GM23338 (cell line): ENCODE measurements around the gene TTLL6. TPM values are rescaled to one million over a fixed set of nuclear protein-coding genes. Genes with fewer than 3 reads are reported as not detected.

Experiments
- ATAC-seq: fragments of 200-7000 bp; cut with Tn5 transposase; 3 replicates; pipeline ENCODE4 v1.9.1; 2020
- DNase-seq: peaks from one replicate; pipeline ENCODE4 v3.0.0-alpha.2; 2015; ENCODE audit warnings: low spot score
- H2AFZ ChIP-seq: fragments of 200-600 bp; sonication (generic); 2 replicates; pipeline ENCODE4 v1.8.0; 2016; ENCODE audit warnings: antibody characterized with exemption, mild to moderate bottlenecking, moderate library complexity
- H3F3A ChIP-seq: fragments of 200-600 bp; sonication (generic); replicated peaks from 2 replicates; pipeline ENCODE4 v1.8.0; 2017; ENCODE audit warnings: antibody characterized with exemption, mixed run types, low read depth
- H3K27ac ChIP-seq: fragments of 200-600 bp; sonication (generic); 2 replicates; pipeline ENCODE4 v1.6.1; 2016; ENCODE audit warnings: low read depth
- H3K27me3 ChIP-seq: fragments of 200-600 bp; sonication (generic); 2 replicates; pipeline ENCODE4 v1.8.0; 2016; ENCODE audit warnings: mild to moderate bottlenecking, mixed run types, moderate library complexity; ENCODE audit not compliant: insufficient read depth
- H3K36me3 ChIP-seq: fragments of 200-600 bp; sonication (generic); 2 replicates; pipeline ENCODE4 v1.8.0; 2016; ENCODE audit warnings: mild to moderate bottlenecking; ENCODE audit not compliant: insufficient read depth
- H3K4me1 ChIP-seq: fragments of 200-600 bp; sonication (generic); 2 replicates; pipeline ENCODE4 v1.8.0; 2016; ENCODE audit warnings: mild to moderate bottlenecking, moderate library complexity; ENCODE audit not compliant: insufficient read depth
- H3K4me2 ChIP-seq: fragments of 200-600 bp; sonication (generic); 2 replicates; pipeline ENCODE4 v1.7.1; 2017; ENCODE audit warnings: mixed run types
- H3K4me3 ChIP-seq: fragments of 200-600 bp; sonication (generic); 2 replicates; pipeline ENCODE4 v1.6.1; 2016; ENCODE audit warnings: mixed run types
- H3K79me2 ChIP-seq: fragments of 200-600 bp; sonication (generic); replicated peaks from 2 replicates; pipeline ENCODE4 v1.8.0; 2017; ENCODE audit warnings: mild to moderate bottlenecking; ENCODE audit not compliant: insufficient read depth
- H3K9me2 ChIP-seq: fragments of 200-600 bp; sonication (generic); 2 replicates; pipeline ENCODE4 v1.8.0; 2017; ENCODE audit not compliant: insufficient read depth
- H4K20me1 ChIP-seq: fragments of 200-600 bp; sonication (generic); replicated peaks from 2 replicates; pipeline ENCODE4 v1.8.0; 2017; ENCODE audit warnings: mild to moderate bottlenecking; ENCODE audit not compliant: insufficient read depth
- H3K27ac Mint-ChIP-seq: 2 replicates; pipeline ENCODE4 v1.8.0; 2020; ENCODE audit warnings: inconsistent platforms, mild to moderate bottlenecking, moderate library complexity, mixed read lengths
- H3K27me3 Mint-ChIP-seq: 3 replicates; pipeline ENCODE4 v1.8.0; 2022; ENCODE audit warnings: low read depth, mild to moderate bottlenecking, moderate library complexity, mixed read lengths, inconsistent platforms; ENCODE audit not compliant: insufficient read depth, poor library complexity
- H3K36me3 Mint-ChIP-seq: 3 replicates; pipeline ENCODE4 v1.8.0; 2021; ENCODE audit warnings: low read depth, mild to moderate bottlenecking, inconsistent platforms, moderate library complexity, mixed read lengths
- H3K4me1 Mint-ChIP-seq: 3 replicates; pipeline ENCODE4 v1.8.0; 2020; ENCODE audit warnings: mild to moderate bottlenecking, inconsistent platforms, mixed read lengths
- H3K4me3 Mint-ChIP-seq: 3 replicates; pipeline ENCODE4 v1.8.0; 2021; ENCODE audit warnings: moderate library complexity, mild to moderate bottlenecking, inconsistent platforms, mixed read lengths
- H3K9me3 Mint-ChIP-seq: 3 replicates; pipeline ENCODE4 v1.8.0; 2020; ENCODE audit warnings: moderate library complexity, mild to moderate bottlenecking, inconsistent platforms, mixed read lengths
- CTCF ChIP-seq, 2 experiments: fragments of 200-600 bp in 1 of 2; sonication (generic) in 1 of 2; conservative IDR thresholded peaks; 2 replicates each; pipeline versions ENCODE4 v1.5.1 to v1.6.1; 2016 to 2017; ENCODE audit warnings: antibody characterized with exemption in 2 of 2, low read depth in 2 of 2, mild to moderate bottlenecking in 2 of 2, moderate library complexity in 1 of 2
- EZH2 ChIP-seq: fragments of 200-600 bp; sonication (generic); IDR thresholded peaks from one replicate; pipeline ENCODE4 v1.8.0; 2017; ENCODE audit warnings: antibody characterized with exemption, mild to moderate bottlenecking, low read depth; ENCODE audit not compliant: unreplicated experiment
- EZH2phosphoT487 ChIP-seq: fragments of 200-600 bp; sonication (generic); IDR thresholded peaks from one replicate; pipeline ENCODE4 v1.8.1; 2018; ENCODE audit warnings: antibody characterized with exemption; ENCODE audit not compliant: unreplicated experiment
- JUNB ChIP-seq: IDR thresholded peaks from one replicate; pipeline ENCODE4 v1.6.1; 2016; ENCODE audit warnings: antibody characterized with exemption; ENCODE audit not compliant: unreplicated experiment
- NANOG ChIP-seq: IDR thresholded peaks from 2 replicates; pipeline ENCODE4 v1.6.1; 2016; ENCODE audit warnings: antibody characterized with exemption, borderline replicate concordance
- POLR2AphosphoS5 ChIP-seq: IDR thresholded peaks from 2 replicates; pipeline ENCODE4 v1.6.1; 2016; ENCODE audit warnings: antibody characterized with exemption, low read depth
- ZNF114 ChIP-seq: fragments of 250-450 bp; sonication (Bioruptor Pico); IDR thresholded peaks from 2 replicates; pipeline ENCODE4 v1.5.0; 2020; ENCODE audit warnings: mild to moderate bottlenecking, moderate library complexity
- ZNF331 ChIP-seq: fragments of 250-450 bp; sonication (Bioruptor Pico); IDR thresholded peaks from 2 replicates; pipeline ENCODE4 v1.5.0; 2020; ENCODE audit warnings: low read depth, mild to moderate bottlenecking, moderate library complexity
- ZNF462 ChIP-seq: fragments of 250-450 bp; sonication (Bioruptor Pico); IDR thresholded peaks from 2 replicates; pipeline ENCODE4 v1.5.0; 2020; ENCODE audit warnings: mild to moderate bottlenecking, moderate library complexity
- polyA plus RNA-seq: library from polyadenylated mRNA; unstranded; fragments of >200 nt; fragmentation: Nextera tagmentation; extraction: Ambion mirVana; gene quantifications from 2 replicates; pipeline ENCODE4 v1.2.1, GENCODE V29; 2016
- total RNA-seq: library from RNA; depleted of rRNA; stranded (reverse); fragments of >200 nt; shearing (Covaris generic); gene quantifications from 2 replicates; pipeline ENCODE4 v1.2.3, GENCODE V29; 2014
- TF ChIP-seq, protein P1 (sequence below): IDR thresholded peaks from 2 replicates; pipeline ENCODE4 v1.6.1; 2016; ENCODE audit warnings: antibody characterized with exemption

The TTLL6 gene
- total and polyA plus RNA-seq, 2 experiments from 2014 or later: 1.9 to 4.7 TPM

- no peak for TF ChIP-seq CTCF (conservative IDR thresholded peaks at IDR 0.05; ENCODE audit: low read depth in 2 of 2)
- TF ChIP-seq EZH2phosphoT487: no peak
- no peak for TF ChIP-seq EZH2
- TF ChIP-seq ZNF331 (CRISPR knock-in tag): no peak
- TF ChIP-seq NANOG: no peak
- TF ChIP-seq JUNB: no peak
- TF ChIP-seq, protein P1, sequence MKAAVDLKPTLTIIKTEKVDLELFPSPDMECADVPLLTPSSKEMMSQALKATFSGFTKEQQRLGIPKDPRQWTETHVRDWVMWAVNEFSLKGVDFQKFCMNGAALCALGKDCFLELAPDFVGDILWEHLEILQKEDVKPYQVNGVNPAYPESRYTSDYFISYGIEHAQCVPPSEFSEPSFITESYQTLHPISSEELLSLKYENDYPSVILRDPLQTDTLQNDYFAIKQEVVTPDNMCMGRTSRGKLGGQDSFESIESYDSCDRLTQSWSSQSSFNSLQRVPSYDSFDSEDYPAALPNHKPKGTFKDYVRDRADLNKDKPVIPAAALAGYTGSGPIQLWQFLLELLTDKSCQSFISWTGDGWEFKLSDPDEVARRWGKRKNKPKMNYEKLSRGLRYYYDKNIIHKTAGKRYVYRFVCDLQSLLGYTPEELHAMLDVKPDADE: no peak
These were observed 24.8 kb downstream of the TTLL6 start (continued) for GRCh38 chr17:48792033-48792798.

GRCh38 chr17:48791128-48792032 is 25.6 kb downstream of the TTLL6 start:
- Histone ChIP-seq H3K4me2 (no peak overlapping the region), H3F3A (0 out of 2 replicates have a peak, but pooled peaks cover 2% of the 10 kb centered on the region), H3K4me1 (no peaks in the 10 kb centered on the region), H3K27ac (no peak overlapping the region), H3K36me3 (no peaks in the 10 kb centered on the region), H3K4me3 (no peak overlapping the region), H3K27me3 (peaks cover 15% of the 10 kb centered on the region; the same call in 1 of the 2 replicates), H3K79me2 (no peaks in the 10 kb centered on the region), H2AFZ (no peak overlapping the region), H3K9me2 (no peaks in the 10 kb centered on the region), H4K20me1 (no peaks in the 10 kb centered on the region)
- ATAC-seq (peak; percentile 97), DNase-seq (peak; percentile 97)
- H3K27me3 Mint-ChIP-seq: peaks cover 14% of the 10 kb centered on the region
- H3K27ac Mint-ChIP-seq: no peak overlapping the region
- H3K9me3 Mint-ChIP-seq: no peaks in the 10 kb centered on the region
- H3K36me3 Mint-ChIP-seq: no peaks in the 10 kb centered on the region; the same call in 2 of the 3 replicates
- peaks cover 6% of the 10 kb centered on the region for H3K4me1 Mint-ChIP-seq
- H3K4me3 Mint-ChIP-seq: no peak overlapping the region
- TF ChIP-seq POLR2AphosphoS5 (no peak), CTCF (conservative IDR thresholded peaks at IDR 0.05; ENCODE audit: low read depth in 2 of 2) (peak; percentile 88 to 97), ZNF114 (CRISPR knock-in tag) (no peak), EZH2 (no peak), ZNF462 (CRISPR knock-in tag) (0 out of 2 replicates have a peak, but pooled peaks have one; percentile 7)
